Right renal cortex interstitium (tissue), 3 donors: Measurements from ENCODE around the gene PKP4. TPM values are rescaled to one million over a fixed set of nuclear protein-coding genes. Genes with fewer than 3 reads are reported as not detected.
"Not testable (repeated sequence)": the region's sequence is repeated elsewhere in the genome, so short reads cannot be mapped to it uniquely, and the experiment has no call there.

ENCODE experiments used
- DNase-seq, 3 donors: peaks; one replicate each; pipeline ENCODE4 v3.0.0-alpha.2; 2013; ENCODE audit warnings: low read depth in 3 of 3, low spot score in 2 of 3
- polyA plus RNA-seq, 3 donors: library from polyadenylated mRNA; unstranded; fragments of 120-200 nt; gene quantifications; one replicate each; pipeline ENCODE4 v1.2.1, GENCODE V29; 2013; ENCODE audit not compliant: insufficient read length in 3 of 3

Gene PKP4
- polyA plus RNA-seq, 3 donors = 156 to 161 (median 157) TPM

GRCh38 chr2:158464426-158465281 is 7.9 kb downstream of the PKP4 start:
- DNase-seq = no peak

- no peak for DNase-seq
Measured at GRCh38 chr2:158467248-158467647, 10.5 kb downstream of the PKP4 start.

- DNase-seq = not testable (repeated sequence)
Measured at GRCh38 chr2:158472829-158473228, 16.1 kb downstream of the PKP4 start.

GRCh38 chr2:158473300-158473699 is 16.5 kb downstream of the PKP4 start:
- DNase-seq = not testable (repeated sequence)

- no peak for DNase-seq
Measured at GRCh38 chr2:158473719-158474392, 17.1 kb downstream of the PKP4 start.

GRCh38 chr2:158474526-158475011 is 17.8 kb downstream of the PKP4 start:
- DNase-seq = not testable (repeated sequence)

GRCh38 chr2:158477202-158477601 is 20.4 kb downstream of the PKP4 start:
- DNase-seq = no peak

GRCh38 chr2:158478237-158478636 is 21.5 kb downstream of the PKP4 start:
- no peak for DNase-seq

- no peak for DNase-seq
Measured at GRCh38 chr2:158478816-158479215, 22.1 kb downstream of the PKP4 start.

- DNase-seq = no peak
Measured at GRCh38 chr2:158481116-158481515, 24.4 kb downstream of the PKP4 start.

- no peak for DNase-seq
Measured at GRCh38 chr2:158482594-158482993, 25.8 kb downstream of the PKP4 start.

- DNase-seq = no peak
Measured at GRCh38 chr2:158484892-158485556, 28.3 kb downstream of the PKP4 start.

- DNase-seq = no peak
Measured at GRCh38 chr2:158486150-158486969, 29.6 kb downstream of the PKP4 start.

GRCh38 chr2:158486970-158487325 is 30.2 kb downstream of the PKP4 start:
- no peak for DNase-seq

- DNase-seq = no peak
Measured at GRCh38 chr2:158487419-158487818, 30.7 kb downstream of the PKP4 start.

GRCh38 chr2:158488442-158489216 is 31.9 kb downstream of the PKP4 start:
- no peak for DNase-seq

GRCh38 chr2:158489366-158490112 is 32.8 kb downstream of the PKP4 start:
- DNase-seq = no peak

GRCh38 chr2:158491072-158491471 is 34.3 kb downstream of the PKP4 start:
- DNase-seq = no peak

- no peak for DNase-seq
Measured at GRCh38 chr2:158493458-158493857, 36.7 kb downstream of the PKP4 start.
